Transverse colon (tissue), 3 donors: ENCODE results near the gene SNED1.

Source experiments
- CTCF ChIP-seq, 5 experiments: fragments of 200-600 bp in 3 of 5; fragments of 450-650 bp in 2 of 5; sonication (generic) in 3 of 5; IDR thresholded peaks; 1 replicate in 2 of 5; 2 replicates in 3 of 5; pipeline ENCODE4 v1.5.1; 2016 to 2017; ENCODE audit warnings: antibody characterized with exemption in 5 of 5, inconsistent platforms in 3 of 5, mild to moderate bottlenecking in 2 of 5, moderate library complexity in 1 of 5
- POLR2A ChIP-seq: fragments of 450-650 bp; IDR thresholded peaks from one replicate; pipeline ENCODE4 v1.6.1; 2016; ENCODE audit warnings: antibody characterized with exemption, mild to moderate bottlenecking, moderate library complexity

DNA sequence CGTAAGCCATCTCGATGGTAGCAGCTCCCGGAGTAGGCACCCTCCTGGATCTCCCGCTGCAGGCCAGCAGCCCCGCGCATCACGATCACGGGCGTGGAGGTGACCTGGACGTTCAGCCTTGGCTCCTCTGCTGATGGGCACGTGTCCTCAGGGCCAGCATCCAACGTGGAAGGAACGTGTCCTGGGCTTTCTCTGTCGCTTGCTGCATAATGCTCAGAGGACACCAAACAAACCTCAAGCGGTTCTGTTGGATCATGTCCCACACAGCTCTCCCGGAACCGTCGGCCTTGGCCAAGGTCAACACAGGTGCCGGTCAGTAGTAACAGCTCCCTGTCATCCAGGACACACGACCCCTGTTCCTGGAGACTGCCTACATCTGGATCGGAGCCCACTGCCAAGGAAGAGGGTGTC lies 127.8 kb downstream of the SNED1 start:
- TF ChIP-seq CTCF (IDR thresholded peaks at IDR 0.05), result no peak
- no peak for TF ChIP-seq POLR2A
